IMR-90 (cell line): Measurements from ENCODE around the gene DAPK3.

ENCODE experiments used
- BHLHE40 ChIP-seq: fragments of 150-350 bp; IDR thresholded peaks from 2 replicates; pipeline ENCODE4 v1.6.1; 2016; ENCODE audit warnings: mild to moderate bottlenecking, low read depth, low read length
- CEBPB ChIP-seq: IDR thresholded peaks from 2 replicates; pipeline ENCODE4 v1.6.1; 2012; ENCODE audit warnings: low read depth, low read length, improper control_type of control experiment
- CHD1 ChIP-seq: IDR thresholded peaks from 2 replicates; pipeline ENCODE4 v1.6.1; 2012; ENCODE audit warnings: low read depth, low read length, improper control_type of control experiment
- FOS ChIP-seq: fragments of 150-350 bp; IDR thresholded peaks from 2 replicates; pipeline ENCODE4 v1.6.1; 2016; ENCODE audit warnings: low read depth, low read length
- MAFK ChIP-seq: IDR thresholded peaks from 2 replicates; pipeline ENCODE4 v1.6.1; 2012; ENCODE audit warnings: low read depth, low read length, improper control_type of control experiment
- MXI1 ChIP-seq: IDR thresholded peaks from 2 replicates; pipeline ENCODE4 v1.6.1; 2012; ENCODE audit warnings: low read depth, mild to moderate bottlenecking, low read length, moderate library complexity, borderline replicate concordance
- POLR2A ChIP-seq: IDR thresholded peaks from 2 replicates; pipeline ENCODE4 v1.6.1; 2012; ENCODE audit warnings: mild to moderate bottlenecking, low read depth, low read length
- RAD21 ChIP-seq: IDR thresholded peaks from 2 replicates; pipeline ENCODE4 v1.6.1; 2012; ENCODE audit warnings: low read length, improper control_type of control experiment
- SMC3 ChIP-seq: fragments of 150-350 bp; IDR thresholded peaks from 2 replicates; pipeline ENCODE4 v1.6.1; 2016; ENCODE audit warnings: low read depth, mild to moderate bottlenecking, antibody characterized with exemption, low read length, moderate library complexity
- TF ChIP-seq, protein P1 (sequence below): conservative IDR thresholded peaks from 2 replicates; pipeline ENCODE4 v1.5.1; 2012; ENCODE audit warnings: mild to moderate bottlenecking, low read depth, low read length, improper control_type of control experiment
- TF ChIP-seq, protein P2 (sequence below): fragments of 150-350 bp; IDR thresholded peaks from 2 replicates; pipeline ENCODE4 v1.6.1; 2017; ENCODE audit warnings: mild to moderate bottlenecking, antibody characterized with exemption, low read length, low read depth

DNA sequence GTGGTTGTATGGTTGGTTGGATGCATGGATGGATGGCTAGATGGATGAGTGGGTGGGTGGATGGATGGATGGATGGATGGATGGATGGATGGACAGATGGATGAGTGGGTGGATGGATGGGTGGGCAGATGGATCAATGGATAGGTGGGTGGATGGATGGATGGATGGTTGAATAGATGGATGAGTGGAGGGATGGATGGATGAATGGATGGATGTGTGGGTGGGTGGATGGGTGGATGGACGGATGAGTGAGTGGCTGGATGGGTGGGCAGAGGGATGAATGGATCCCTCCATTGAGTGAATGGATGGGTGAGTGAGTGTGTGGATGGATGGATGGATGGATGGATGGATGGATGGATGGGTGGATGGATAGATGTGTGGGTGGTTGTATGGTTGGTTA lies 47.0 kb downstream of the DAPK3 start:
- TF ChIP-seq, protein P1, sequence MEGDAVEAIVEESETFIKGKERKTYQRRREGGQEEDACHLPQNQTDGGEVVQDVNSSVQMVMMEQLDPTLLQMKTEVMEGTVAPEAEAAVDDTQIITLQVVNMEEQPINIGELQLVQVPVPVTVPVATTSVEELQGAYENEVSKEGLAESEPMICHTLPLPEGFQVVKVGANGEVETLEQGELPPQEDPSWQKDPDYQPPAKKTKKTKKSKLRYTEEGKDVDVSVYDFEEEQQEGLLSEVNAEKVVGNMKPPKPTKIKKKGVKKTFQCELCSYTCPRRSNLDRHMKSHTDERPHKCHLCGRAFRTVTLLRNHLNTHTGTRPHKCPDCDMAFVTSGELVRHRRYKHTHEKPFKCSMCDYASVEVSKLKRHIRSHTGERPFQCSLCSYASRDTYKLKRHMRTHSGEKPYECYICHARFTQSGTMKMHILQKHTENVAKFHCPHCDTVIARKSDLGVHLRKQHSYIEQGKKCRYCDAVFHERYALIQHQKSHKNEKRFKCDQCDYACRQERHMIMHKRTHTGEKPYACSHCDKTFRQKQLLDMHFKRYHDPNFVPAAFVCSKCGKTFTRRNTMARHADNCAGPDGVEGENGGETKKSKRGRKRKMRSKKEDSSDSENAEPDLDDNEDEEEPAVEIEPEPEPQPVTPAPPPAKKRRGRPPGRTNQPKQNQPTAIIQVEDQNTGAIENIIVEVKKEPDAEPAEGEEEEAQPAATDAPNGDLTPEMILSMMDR: no peak
- TF ChIP-seq FOS: no peak
- no peak for TF ChIP-seq SMC3
- TF ChIP-seq, protein P2, sequence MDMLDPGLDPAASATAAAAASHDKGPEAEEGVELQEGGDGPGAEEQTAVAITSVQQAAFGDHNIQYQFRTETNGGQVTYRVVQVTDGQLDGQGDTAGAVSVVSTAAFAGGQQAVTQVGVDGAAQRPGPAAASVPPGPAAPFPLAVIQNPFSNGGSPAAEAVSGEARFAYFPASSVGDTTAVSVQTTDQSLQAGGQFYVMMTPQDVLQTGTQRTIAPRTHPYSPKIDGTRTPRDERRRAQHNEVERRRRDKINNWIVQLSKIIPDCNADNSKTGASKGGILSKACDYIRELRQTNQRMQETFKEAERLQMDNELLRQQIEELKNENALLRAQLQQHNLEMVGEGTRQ: no peak
- no peak for TF ChIP-seq MXI1
- TF ChIP-seq CEBPB: no peak
- TF ChIP-seq BHLHE40: no peak
- TF ChIP-seq POLR2A: no peak
- TF ChIP-seq MAFK: no peak
- TF ChIP-seq RAD21: no peak
- TF ChIP-seq CHD1: no peak
